HG03064 (cell line): ENCODE data around the gene IL12RB2.
"Not testable (repeated sequence)": the region's sequence is repeated elsewhere in the genome, so short reads cannot be mapped to it uniquely, and the experiment has no call there.

Experiments used
- ATAC-seq: cut with Tn5 transposase; IDR thresholded peaks from one replicate; pipeline ENCODE4 v1.9.1; 2021; ENCODE audit warnings: low read depth; ENCODE audit not compliant: unreplicated experiment

Gene IL12RB2

DNA sequence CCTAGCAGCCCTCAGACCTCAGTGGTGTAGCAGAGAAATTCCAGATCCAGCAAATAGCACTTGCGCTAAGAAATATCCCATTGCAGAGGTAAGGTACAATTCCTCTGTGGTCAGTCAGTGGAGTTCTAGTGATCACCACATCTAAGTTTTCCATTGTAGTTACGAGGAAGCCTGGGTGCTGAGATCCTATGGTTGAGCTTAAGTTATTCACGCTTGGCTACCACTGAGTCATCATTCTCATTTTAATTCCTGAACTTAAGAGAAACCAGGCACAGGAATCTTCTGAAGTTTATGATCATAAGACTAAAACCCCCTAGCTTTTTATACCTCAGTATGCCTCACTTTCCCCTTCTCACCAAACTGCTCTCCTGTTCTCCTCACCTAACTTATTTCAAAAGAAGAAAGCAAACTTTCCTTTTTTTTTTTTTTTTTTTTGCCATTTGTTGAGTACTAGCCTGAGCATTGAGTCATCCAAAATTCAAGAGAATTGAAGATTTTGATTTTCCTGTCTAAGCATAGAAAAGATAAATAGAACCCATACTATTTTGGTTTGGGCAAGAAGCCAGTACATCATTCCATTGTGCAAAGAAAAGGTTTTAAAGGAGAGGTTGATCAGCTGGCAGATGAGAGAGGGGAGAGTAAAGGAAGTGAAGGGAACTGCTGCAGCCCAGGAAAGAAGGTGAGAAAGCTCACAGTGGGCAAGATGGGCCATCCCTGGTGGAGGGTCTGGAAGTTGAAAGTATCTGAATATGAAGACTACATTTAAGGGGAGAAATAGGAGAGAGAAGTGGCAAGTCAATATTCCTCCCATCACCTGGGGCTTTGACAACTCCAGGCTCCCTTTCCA lies 82.6 kb downstream of the IL12RB2 start:
- no peak for ATAC-seq

DNA sequence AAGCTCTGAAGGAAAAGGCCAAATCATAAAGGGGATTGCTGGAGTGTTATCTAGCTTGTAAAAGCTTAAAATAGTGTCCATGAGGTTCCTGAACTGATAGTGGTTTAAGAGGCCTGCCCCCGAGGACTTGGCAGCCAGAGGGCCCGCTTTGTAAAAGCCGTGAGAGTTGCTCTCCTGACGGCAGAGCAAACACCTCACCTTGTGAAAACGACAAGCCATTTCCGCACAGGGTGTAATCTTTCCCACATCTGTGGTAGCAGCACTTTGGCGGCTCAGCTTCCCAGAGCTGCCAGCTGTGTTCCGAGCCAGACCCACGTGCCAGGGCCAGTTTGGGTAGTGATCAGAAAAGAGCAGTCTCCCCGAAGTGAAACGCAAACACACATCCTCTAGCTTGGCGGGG lies 85.6 kb downstream of the IL12RB2 start:
- no peak for ATAC-seq

DNA sequence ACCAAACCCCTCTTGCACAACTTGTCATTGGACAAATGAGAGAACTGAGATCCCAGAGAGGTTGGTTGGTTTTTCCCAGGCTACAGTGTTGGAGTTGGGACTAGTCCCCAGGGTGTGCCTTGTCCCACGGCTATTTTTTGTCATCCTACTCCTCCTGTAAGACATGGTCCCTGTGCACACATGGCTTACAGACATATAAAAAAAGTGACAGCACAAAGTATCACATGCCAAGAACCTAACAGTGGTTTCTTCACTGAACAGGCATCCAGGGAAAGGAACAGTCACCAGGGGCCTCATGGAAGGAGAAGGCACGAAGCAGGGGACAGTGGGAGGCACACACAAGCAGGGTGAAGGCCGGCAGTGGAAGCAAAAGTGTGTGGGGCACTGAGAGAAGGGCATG lies 86.1 kb downstream of the IL12RB2 start:
- no peak for ATAC-seq

DNA sequence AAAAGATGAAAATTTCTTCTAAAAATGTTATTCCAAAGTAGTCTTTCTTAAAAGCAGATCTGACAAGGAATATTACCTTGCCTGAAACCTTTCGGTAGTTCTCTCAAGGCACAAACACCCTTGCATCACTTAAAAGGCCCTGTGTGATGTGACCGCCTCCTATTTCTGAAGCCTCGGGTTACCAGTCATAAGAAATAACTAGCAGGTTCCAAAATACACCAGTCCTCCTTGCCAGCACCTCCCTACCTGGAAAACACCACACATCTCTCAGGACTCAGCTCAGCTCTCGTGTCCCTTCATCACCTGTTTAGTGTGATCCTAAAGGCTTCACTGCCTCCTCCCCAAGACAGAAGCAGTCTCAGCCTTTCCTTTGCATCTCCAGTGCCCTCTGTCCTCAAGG lies 86.9 kb downstream of the IL12RB2 start:
- no peak for ATAC-seq

DNA sequence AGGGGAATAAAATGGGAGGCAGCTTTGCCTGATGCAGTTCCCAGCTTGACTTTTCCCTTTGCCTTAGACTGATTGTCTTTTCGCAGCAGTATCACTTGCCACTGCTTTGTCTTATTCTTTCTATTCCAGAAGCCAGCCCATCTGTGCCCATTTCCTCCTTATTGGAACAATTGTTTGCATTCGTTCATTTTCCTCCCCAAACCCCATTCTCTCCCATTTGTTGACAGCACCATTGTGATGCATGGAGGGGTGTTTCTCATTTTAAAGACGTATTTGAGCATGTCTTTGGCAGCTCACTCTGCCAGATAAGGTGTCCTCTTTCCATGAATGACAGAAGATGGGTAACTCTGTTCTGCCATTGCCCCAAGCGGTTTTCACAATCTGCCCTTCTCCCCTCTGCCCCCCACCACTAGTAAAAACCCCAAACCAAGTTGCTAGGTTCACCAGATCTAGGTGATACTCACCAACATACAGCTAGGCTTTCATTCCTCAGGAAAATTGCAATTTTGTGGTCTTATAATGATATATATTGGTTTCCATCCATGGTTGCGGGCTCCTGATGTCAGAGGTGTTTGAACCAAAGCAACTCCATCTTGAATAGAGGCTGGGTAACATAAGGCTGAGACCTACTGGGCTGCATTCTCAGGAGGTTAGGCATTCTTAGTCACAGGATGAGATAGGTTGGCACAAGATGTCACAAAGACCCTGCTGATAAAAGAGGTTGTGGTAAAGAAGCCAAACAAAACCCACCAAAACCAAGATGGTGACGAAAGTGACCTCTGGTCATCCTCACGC lies 91.7 kb downstream of the IL12RB2 start:
- ATAC-seq: no peak

DNA sequence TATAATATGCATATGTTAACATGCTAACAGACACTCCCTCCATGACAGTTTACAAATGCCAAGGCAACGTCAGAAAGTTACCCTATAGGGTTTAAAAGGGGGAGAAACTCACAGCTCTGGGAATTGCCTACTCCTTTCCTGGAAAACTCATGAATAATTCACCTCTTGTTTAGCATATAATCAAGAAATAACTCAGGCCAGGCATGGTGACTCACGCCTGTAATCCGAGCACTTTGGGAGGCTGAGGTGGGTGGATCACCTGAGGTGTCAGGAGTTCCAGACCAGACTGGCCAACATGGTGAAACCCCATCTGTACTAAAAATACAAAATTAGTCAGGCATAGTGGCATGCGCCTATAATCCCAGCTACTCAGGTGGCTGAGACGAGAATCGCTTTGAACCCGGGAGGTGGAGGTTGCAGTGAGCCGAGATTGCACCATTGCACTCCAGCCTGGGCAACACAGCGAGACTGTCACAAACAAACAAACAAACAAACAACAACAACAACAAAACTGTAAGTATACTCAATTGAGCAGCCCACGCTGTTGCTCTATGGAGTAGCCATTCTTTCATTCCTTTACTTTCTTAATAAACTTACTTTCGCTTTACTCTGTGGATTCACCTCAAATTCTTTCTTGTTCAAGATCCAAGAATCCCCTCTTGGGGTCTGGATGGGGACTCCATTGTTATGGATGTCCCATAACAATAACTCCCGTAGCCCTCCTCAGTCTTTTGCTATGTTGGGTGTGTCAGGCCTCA lies 92.5 kb downstream of the IL12RB2 start:
- ATAC-seq: not testable (repeated sequence)

DNA sequence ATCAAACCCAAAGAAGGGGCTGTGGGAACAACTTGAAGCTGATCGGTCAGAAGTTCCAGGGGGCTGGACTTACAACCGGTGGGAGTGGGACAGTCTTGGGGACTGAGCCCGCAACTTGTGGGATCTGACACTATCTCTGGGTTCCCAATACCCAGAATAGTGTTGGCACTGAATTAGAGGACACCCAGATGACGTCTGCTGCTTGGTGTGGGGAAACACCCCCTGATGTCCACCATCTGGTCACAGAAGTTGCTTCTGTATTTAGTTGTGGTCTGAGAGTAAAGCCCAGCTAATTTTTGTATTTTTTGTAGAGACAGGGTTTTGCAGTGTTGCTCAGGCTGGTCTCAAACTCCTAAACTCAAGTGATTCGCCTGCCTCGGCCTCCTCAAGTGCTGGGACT lies 93.8 kb downstream of the IL12RB2 start:
- no peak for ATAC-seq

DNA sequence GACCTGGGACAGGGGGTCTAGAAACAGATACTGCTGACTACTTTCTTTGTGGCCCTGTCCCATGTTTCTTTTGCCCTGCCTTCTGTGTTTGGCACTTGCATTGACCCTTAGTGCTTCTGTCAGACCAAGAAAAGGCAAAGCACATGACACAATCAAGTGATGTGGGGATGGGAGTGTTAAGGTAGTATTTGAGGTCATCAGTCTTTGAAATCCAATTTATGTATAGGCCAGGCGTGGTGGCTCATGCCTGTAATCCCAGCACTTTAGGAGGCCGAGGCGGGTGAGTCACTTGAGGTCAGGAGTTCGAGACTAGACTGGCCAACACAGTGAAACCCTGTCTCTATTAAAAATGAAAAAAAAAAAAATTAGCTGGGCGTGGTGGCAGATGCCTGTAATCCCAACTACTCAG lies 96.5 kb downstream of the IL12RB2 start:
- no peak for ATAC-seq

DNA sequence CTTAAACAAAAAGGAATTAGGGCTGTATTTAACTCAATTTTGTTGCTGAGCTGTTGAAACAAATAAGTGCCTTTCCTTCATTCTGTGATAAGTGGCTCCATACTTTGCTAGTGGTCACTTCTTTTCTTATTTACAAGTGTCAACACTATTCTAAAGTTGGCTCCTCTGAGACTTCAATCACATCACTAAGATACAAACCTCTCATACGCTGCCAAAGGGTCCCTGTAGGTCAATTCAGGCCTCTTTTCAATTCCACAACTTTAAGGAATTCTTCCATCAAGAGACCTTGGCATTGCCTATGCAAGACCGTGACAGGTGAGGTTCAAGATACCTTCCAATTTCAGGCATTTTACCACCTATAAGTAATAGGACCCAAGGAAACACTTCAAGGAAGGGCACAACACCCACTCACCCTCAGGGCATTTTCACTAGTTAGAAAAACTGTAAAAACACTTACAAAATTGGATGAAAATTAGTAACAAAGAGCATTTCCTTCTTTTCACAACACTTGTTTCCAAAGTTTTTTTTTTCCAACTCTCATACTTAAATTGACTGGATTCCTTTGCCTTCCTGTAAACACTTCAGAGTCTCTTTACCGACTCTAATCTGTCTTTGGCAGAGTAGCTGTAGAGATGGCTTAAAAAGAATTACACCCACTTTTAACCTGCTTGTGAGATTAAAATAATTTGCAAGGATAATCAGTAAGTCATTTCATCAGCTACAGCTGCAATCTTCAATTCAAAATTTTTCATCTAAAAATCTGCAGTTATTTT lies 98.0 kb downstream of the IL12RB2 start:
- no peak for ATAC-seq

DNA sequence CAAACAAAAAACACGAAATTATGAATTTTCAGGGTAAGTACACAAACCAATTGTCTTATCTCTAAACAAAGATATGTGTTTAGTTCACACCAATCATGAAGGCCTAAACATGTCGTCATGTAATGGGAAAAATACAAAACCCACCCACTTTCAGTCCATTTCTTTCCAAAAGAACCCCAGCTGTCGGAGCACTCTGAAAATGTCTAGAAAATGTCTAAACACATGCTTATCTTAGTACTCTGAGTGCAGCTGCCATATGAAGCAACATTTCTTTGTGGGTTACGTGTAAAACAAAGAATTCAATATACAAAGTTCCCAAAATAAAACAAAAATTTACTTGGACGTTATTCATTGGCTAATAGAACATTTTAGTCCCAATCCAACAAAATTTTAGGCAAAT lies 99.8 kb downstream of the IL12RB2 start:
- ATAC-seq: no peak

DNA sequence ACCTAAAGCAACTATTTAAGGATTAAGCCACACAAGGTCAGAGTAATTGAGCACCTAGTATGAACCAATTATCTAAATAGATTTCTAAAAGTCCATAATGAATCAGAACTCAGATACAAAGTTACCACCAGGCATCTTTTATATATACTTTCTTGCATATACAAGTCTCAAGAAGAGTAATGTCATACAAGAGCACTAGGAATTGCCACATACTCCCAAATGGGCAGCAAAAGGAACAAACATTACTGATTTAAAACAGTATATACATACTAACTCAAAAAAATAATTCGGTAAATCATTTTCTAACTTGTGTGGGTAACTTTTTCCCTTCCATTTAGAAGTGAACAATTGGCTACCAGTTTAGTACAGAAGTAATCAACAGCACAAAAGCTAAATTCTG lies 100.5 kb downstream of the IL12RB2 start:
- ATAC-seq: no peak

DNA sequence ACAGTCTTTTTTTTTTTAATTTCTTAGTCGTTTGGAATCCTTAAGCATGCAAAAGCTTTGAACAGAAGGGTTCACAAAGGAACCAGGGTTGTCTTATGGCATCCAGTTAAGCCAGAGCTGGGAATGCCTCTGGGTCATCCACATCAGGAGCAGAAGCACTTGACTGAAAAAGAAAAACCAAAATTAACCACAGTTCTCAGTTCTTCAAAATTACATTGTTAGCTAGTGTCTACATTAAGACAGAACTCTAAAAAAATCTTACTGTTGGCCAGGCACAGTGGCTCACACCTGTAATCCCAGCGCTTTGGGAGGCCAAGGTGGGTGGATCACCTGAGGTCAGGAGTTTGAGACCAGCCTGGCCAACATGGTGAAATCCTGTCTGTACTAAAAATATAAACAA lies 105.4 kb downstream of the IL12RB2 start:
- not testable (repeated sequence) for ATAC-seq

DNA sequence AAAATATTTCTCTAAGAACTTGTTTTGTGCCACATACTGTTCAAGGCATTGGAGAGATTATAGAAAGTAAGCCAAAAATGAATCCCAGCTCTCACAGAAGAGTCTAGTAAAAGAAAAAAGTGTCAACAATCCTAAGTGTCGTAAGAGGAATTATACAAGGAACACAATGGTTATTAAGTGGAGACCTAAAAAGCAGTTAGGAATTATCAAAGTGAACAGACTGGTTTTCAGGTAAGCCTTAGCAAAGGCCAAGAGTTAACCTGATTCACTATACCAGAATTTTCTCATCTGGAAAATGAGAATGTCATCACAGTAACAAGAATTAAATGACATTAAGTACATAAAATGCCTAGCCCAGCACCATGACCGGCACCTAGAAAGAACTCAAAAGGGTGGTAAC lies 106.9 kb downstream of the IL12RB2 start:
- ATAC-seq: no peak

DNA sequence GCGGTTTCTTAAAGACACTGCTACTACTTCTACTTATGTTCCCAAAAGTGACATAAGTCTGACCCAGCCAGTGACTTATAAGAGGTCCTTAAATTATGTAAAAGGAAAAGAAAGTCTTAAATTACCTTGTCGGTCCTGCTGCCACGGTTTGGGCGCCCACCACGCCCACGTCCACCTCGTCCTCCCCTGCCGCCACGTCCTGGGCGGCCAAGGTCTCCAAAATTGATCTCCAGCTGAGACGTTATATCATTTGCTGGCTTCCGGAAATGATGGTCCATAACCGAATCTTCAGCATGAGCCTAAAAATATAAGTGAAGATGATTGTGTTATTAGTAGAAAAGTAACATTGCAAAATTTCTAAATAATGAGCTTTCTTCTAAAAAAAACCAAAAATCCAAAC lies 107.4 kb downstream of the IL12RB2 start:
- ATAC-seq: no peak

DNA sequence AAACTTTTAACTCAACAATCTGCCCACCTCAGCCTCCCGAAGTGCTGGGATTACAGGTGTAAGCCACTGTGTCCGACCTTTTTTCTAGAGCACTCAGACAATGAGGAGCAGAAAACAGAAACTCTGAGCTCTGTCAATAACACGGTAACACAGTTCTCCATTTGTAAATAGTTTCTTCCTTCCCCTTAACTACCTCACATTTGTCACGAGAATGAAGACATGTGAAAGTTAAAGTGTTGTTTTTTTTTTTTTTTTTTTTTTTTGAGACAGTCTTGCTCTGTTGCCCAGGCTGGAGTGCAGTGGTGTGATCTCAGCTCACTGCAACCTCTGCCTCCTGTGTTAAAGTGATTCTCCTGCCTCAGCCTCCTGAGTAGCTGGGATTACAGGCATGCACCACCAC lies 110.1 kb downstream of the IL12RB2 start:
- ATAC-seq: not testable (repeated sequence)

DNA sequence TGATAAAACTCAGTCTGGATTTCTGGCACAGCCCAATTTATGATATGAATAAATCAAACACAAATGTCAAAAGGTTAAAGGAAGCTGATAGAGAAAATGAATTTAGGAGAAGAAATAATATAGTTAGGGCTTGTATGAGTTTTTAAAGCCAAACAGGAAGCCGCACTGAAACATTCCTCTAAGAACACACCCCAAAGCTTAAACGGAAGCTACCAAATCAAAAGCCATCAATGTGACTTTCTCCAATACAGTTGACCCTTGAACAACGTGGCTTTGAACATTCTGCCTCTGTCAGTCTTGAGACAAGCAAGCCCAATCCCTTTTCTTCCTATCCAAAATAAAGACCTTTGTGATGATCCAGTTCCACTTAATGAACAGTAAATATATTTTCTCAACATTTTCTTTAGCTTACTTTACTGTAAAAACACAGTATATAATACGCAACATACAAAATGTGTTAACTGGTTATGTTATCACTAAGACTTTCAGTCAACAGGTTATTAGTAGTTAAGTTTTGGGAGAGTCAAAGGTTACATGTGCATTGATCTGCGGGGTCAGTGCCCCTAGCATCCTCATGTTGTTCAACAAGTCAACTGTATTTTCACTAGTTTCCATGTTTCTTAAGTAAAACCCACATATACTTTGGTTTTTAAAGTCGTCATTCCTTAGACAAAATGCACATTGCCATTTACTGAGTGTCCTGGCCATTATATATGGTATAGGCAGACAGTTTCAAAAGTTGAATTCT lies 111.3 kb downstream of the IL12RB2 start:
- ATAC-seq: no peak

DNA sequence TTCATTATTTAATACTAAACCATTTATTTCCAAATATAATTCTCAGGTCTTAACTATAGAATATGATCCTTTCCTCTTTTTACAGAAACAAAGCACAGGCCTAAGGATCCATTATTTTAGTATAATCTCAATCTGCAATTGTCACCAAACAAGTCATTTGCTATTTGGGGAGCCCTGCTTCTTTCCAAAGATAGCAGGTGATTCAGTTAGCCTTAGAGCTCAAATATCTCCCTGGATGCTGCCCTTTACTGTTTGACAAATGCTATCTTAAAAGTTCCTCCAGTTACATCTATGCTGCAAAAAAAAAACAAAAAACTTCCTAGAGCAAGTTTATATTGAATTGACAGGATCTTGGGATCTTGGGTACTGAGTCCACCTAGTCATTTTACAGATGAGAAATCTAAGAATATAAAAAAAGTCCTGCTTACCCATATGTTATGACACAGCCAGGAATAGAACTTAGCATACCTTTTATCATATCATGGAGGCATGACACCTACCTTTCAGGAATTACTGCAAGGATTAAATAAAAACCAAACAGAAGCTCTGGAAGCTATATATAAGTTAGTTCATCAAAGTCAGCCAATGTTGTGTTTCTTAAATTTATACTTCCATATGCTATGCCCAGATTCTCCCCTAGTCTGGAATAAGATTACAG lies 113.3 kb downstream of the IL12RB2 start:
- no peak for ATAC-seq

DNA sequence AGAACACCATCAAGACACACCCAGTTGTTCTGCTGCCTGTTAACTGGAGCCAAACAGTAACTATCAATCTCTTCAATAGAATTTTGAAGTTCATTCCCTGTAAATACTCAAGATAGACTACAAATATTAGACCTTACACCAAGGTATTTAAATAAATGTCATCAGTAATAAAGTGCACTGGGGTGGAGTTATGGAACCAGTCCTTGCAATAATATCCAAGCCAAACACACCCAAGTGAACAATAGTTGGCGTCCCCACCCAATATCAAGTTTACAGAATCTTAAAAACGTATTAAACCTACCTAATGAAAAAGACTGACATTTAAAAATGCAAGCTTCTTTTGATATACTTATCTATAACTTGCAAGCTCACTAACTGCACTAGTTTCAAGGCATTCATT lies 119.8 kb downstream of the IL12RB2 start:
- ATAC-seq: no peak

DNA sequence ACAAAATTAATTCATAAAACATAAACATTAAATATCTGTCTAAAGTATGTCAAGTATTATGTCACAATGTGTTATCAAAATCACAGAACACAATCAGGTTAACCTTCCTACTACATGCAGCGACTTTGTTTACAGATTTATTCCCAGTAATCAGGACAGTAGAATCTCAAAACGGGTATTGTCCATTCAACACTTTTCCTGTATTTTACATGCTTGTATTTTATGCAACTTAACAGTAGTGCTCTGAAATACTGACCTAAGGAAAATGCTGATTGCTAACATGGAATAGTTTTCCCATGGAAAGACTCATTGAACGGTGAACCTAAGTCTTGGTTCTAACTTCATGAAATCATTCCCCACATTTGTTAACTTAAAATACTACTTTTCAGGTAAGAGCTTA lies 120.3 kb downstream of the IL12RB2 start:
- no peak for ATAC-seq
